Measurements from ENCODE around the gene LARGE2.

LARGE2 gene

DNA sequence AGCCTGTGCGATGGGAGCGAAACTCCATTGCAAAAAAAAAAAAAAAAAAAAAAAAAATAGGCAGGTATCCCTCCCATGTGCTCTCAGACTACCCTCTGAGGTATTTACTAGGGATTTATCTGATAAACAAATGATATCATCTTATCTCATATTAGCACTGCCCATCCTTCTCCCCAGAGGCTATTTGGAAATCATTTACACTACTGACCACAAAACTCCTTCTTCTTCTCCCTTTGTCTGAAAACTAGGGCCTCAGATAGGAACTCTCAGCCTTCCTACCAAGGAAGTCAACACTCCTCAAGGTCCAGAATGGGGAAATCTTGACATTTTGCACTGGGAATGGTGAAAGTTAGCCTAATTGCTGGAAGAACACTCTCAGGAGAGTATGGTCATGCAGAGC lies 46.4 kb downstream of the LARGE2 start:
- no peak for DNase-seq

DNA sequence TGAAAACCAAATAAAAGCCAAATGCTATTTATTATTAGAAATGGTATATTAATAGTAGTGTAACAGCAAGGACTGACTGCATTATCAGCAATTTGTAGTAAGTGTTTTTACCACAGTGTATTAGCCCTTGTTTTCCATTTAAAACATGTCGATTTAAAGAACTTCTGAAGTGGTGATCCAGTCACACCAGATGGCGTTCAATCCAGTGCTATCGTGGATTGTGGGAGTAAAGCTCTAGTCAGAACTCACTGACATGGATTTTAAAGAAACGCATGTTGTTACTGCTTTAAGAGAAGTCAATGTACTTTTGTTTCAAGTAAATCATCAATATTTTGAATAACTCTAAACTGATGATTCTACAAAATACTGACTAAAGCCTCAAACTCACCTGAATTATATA lies 51.1 kb downstream of the LARGE2 start:
- no peak for DNase-seq

DNA sequence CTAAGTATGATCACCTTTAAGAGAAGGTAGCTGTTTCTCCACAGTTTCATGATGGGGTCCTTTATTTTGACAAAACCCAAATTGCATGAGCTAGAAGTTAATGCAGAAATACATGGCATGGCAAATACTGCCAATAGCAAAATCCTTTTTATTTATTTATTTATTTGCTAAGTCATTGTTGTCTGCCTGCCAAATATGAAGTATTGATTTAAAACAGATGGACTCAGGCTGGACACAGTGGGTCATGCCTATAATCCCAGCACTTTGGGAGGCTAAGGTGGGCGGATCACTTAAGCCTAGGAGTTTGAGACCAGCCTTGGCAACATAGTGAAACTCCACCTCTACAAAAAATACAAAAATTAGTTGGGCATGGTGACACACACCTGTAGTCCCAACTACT lies 52.4 kb downstream of the LARGE2 start:
- no peak for DNase-seq

Measured in activated CD4-positive, alpha-beta T cell treated with anti-CD3 and anti-CD28 coated beads, Interleukin-2, amount 50 U/mL, for 1 hour (primary cell).